Fibroblast of lung (primary cell): Measurements from ENCODE around the gene NRGN. TPM values are rescaled to one million over a fixed set of nuclear protein-coding genes. Genes with fewer than 3 reads are reported as not detected.

ENCODE experiments used
- DNase-seq, 2 donors: peaks; one replicate each; pipeline versions ENCODE4 v3.0.0 to v3.0.0-alpha.2; 2010; ENCODE audit warnings: low read depth in 2 of 2
- H2AFZ ChIP-seq: 2 replicates; pipeline ENCODE4 v1.5.1; 2012; ENCODE audit warnings: low read length, control low read depth, inconsistent platforms
- H3K27ac ChIP-seq: 2 replicates; pipeline ENCODE4 v1.5.1; 2011; ENCODE audit warnings: low read length, control low read depth; ENCODE audit not compliant: insufficient read depth
- H3K27me3 ChIP-seq: 2 replicates; pipeline ENCODE4 v1.5.1; 2011; ENCODE audit warnings: mild to moderate bottlenecking, low read length; ENCODE audit not compliant: control insufficient read depth, insufficient read depth
- H3K36me3 ChIP-seq: 2 replicates; pipeline ENCODE4 v1.5.1; 2011; ENCODE audit warnings: low read length; ENCODE audit not compliant: control insufficient read depth, insufficient read depth
- H3K4me1 ChIP-seq: 2 replicates; pipeline ENCODE4 v1.5.1; 2011; ENCODE audit warnings: low read length; ENCODE audit not compliant: control insufficient read depth, insufficient read depth; ENCODE audit errors: extremely low read depth
- H3K4me2 ChIP-seq: 2 replicates; pipeline ENCODE4 v1.5.1; 2011; ENCODE audit warnings: low read length, control low read depth; ENCODE audit not compliant: insufficient read depth; ENCODE audit errors: extremely low read depth
- H3K4me3 ChIP-seq, 4 experiments: fragments of 200-600 bp in 1 of 4; sonication (generic) in 1 of 4; replicated peaks in 1 of 4; 2 replicates each; pipeline ENCODE4 v1.5.1; 2011 to 2016; ENCODE audit warnings: low read length in 4 of 4, low read depth in 3 of 4, mild to moderate bottlenecking in 3 of 4, control low read depth in 2 of 4, inconsistent platforms in 1 of 4, mixed read lengths in 1 of 4; ENCODE audit not compliant: insufficient read depth in 1 of 4; ENCODE audit errors: control extremely low read depth in 1 of 4
- H3K79me2 ChIP-seq: 2 replicates; pipeline ENCODE4 v1.5.1; 2012; ENCODE audit warnings: mild to moderate bottlenecking, low read length, inconsistent platforms; ENCODE audit not compliant: control insufficient read depth, insufficient read depth
- H3K9ac ChIP-seq: 2 replicates; pipeline ENCODE4 v1.5.1; 2011; ENCODE audit warnings: mild to moderate bottlenecking, low read length, control low read depth; ENCODE audit not compliant: insufficient read depth
- H3K9me3 ChIP-seq: 2 replicates; pipeline ENCODE4 v1.5.1; 2012; ENCODE audit warnings: low read depth, low read length; ENCODE audit not compliant: control insufficient read depth, insufficient read depth
- H4K20me1 ChIP-seq: 2 replicates; pipeline ENCODE4 v1.5.1; 2011; ENCODE audit warnings: low read length; ENCODE audit not compliant: control insufficient read depth, insufficient read depth; ENCODE audit errors: extremely low read depth
- EZH2 ChIP-seq: IDR thresholded peaks from 2 replicates; pipeline ENCODE4 v1.5.1; 2012; ENCODE audit warnings: low read length, control low read depth, mild to moderate bottlenecking; ENCODE audit errors: missing control alignments
- polyA plus RNA-seq, 2 donors: library from polyadenylated mRNA; depleted of rRNA in 1 of 2; stranded (reverse) in 1 of 2; unstranded in 1 of 2; fragments of >200 nt; gene quantifications; 2 replicates each; pipeline ENCODE4 v1.2.1, GENCODE V29; 2011 to 2012; ENCODE audit warnings: missing spikeins in 1 of 2
- total RNA-seq: library from RNA; depleted of rRNA; stranded (reverse); fragments of >200 nt; gene quantifications from 2 replicates; pipeline ENCODE4 v1.2.1, GENCODE V29; 2014
- TF ChIP-seq, protein P1 (sequence below), 2 donors: IDR thresholded peaks in 1 of 2; conservative IDR thresholded peaks in 1 of 2; 1 replicate in 1 of 2; 2 replicates in 1 of 2; pipeline ENCODE4 v1.5.1; 2011 to 2012; ENCODE audit warnings: low read length in 2 of 2, control low read depth in 1 of 2, inconsistent platforms in 1 of 2, low read depth in 1 of 2, mild to moderate bottlenecking in 1 of 2

The NRGN gene
- total and polyA plus RNA-seq, 2 donors (not counting 1 experiment from before 2014, with no cell fraction given): 0.17 to 4.9 TPM

DNA sequence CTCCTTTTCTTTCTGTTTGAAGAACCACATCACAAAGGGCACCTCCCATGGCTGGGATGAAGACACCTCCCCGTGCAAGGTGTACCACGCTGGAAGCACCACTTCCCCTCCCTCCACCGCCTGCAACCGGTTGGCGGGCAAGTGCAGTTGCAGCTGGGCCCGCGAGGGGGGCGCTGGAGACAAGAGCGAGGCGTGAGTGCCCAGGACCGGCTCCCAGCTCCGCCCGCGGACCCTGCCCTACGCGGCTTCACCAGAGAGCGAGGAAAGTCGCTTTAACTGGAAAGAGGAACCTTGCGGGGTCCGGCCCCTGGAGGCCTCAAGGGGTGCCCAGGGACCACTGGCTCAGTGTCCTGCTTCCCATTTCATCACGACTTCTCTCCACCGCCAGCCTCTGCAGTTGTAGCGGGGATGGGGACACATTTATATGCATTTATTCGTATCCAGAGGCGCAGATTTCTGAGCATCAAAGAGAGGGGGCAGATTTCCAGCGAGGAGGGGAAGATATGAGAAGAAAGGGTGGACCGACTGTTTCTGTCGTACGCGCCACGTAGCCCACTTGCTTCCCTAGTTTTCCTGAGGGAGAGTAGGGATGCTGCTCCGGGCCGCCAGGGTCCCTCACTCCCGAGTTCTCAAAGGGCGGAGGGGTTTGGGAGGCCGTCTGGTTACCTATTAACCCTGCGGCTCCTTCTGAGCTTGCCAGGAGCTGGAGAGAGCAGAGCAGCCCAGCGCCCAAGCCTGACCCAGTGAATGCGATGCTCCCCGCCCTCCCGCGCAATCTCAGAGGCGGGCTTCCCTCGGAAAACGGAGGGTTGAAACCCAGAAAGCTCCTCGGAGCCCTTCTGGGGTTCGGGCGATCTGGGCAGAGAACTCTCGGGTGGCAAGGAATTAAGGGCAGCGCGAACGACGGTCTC, 18.9 kb downstream of the NRGN start:
- H3K9ac ChIP-seq: peak overlapping the region; percentile 16
- DNase-seq: peak; percentile 55 to 61
- no peaks in the 10 kb centered on the region for H3K36me3 ChIP-seq
- TF ChIP-seq, protein P1, sequence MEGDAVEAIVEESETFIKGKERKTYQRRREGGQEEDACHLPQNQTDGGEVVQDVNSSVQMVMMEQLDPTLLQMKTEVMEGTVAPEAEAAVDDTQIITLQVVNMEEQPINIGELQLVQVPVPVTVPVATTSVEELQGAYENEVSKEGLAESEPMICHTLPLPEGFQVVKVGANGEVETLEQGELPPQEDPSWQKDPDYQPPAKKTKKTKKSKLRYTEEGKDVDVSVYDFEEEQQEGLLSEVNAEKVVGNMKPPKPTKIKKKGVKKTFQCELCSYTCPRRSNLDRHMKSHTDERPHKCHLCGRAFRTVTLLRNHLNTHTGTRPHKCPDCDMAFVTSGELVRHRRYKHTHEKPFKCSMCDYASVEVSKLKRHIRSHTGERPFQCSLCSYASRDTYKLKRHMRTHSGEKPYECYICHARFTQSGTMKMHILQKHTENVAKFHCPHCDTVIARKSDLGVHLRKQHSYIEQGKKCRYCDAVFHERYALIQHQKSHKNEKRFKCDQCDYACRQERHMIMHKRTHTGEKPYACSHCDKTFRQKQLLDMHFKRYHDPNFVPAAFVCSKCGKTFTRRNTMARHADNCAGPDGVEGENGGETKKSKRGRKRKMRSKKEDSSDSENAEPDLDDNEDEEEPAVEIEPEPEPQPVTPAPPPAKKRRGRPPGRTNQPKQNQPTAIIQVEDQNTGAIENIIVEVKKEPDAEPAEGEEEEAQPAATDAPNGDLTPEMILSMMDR (conservative IDR thresholded peaks at IDR 0.05 in 1 of 2, IDR thresholded peaks at IDR 0.05 in 1 of 2; ENCODE audit: low read depth in 1 of 2, low read length in 2 of 2): peak; percentile 62 to 67
- no peak for TF ChIP-seq EZH2
- peaks cover 6% of the 10 kb centered on the region for H3K27me3 ChIP-seq
- H2AFZ ChIP-seq: peak overlapping the region; percentile 76
- H4K20me1 ChIP-seq: no peaks in the 10 kb centered on the region
- peak overlapping the region; percentile 49 to 56 (median 51) for H3K4me3 ChIP-seq
- peaks cover 20% of the 10 kb centered on the region for H3K4me1 ChIP-seq
- H3K79me2 ChIP-seq: no peaks in the 10 kb centered on the region
- H3K9me3 ChIP-seq: no peaks in the 10 kb centered on the region
- H3K4me2 ChIP-seq: peak overlapping the region; percentile 84
- H3K27ac ChIP-seq: peak overlapping the region; percentile 2

DNA sequence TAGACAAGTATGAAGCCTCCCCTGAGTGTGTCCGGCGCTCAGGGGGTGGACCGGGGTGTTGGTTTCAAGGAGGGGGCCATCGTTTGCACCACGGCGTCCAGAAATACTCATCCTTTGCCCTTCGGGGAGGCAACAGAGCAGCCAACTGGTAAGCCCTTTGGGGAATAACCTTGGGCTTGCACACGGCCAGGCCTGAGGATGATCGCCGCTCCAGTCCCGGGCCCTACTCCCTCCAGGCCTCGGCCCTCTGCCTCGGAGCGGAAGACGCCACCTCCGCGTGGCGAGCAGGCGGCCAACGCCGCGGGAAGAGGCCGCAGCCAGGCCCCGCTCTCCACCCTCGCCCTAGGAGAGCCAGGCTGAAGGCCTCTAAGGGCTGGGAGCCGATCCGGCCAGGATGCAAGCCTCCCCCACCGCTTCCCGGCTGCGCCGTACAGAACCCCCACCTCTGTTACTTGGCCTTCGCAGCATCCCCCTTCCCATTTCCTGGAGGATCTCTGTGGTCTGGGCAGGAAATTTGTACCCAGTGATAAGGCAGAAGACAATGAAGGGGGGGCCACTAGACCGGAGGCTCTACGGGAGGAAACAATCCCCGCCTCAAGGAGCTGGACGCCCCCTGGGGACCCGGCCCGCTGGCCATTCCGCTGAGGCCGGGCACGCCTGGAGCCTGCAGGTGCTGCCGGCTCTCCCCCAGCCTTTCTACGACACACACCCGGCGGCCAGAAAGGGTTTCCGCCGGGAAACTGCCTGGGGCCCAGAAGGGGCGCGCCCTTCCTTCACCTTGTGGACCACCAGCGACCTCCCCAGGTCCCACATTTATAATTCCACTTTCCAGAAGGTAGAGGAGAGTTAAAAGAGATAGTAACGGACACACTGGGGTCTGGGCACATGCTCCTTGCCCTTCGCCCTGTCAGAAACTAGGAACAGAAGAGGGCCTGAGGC, 19.8 kb downstream of the NRGN start:
- H3K36me3 ChIP-seq: peaks cover 2% of the 10 kb centered on the region
- peak overlapping the region; percentile 76 for H2AFZ ChIP-seq
- no peaks in the 10 kb centered on the region for H3K9me3 ChIP-seq
- peak overlapping the region; percentile 24 for H3K9ac ChIP-seq
- peaks cover 14% of the 10 kb centered on the region for H3K4me1 ChIP-seq
- H4K20me1 ChIP-seq: no peaks in the 10 kb centered on the region
- peak overlapping the region in 2 of 4 experiments; percentile 52 to 56 for H3K4me3 ChIP-seq
- TF ChIP-seq, protein P1 (conservative IDR thresholded peaks at IDR 0.05 in 1 of 2, IDR thresholded peaks at IDR 0.05 in 1 of 2; ENCODE audit: low read depth in 1 of 2, low read length in 2 of 2): no peak
- no peak for TF ChIP-seq EZH2
- peak overlapping the region; percentile 2 for H3K27ac ChIP-seq
- no peaks in the 10 kb centered on the region for H3K79me2 ChIP-seq
- no peak for DNase-seq
- H3K27me3 ChIP-seq: peaks cover 6% of the 10 kb centered on the region
- peak overlapping the region; percentile 84 for H3K4me2 ChIP-seq

DNA sequence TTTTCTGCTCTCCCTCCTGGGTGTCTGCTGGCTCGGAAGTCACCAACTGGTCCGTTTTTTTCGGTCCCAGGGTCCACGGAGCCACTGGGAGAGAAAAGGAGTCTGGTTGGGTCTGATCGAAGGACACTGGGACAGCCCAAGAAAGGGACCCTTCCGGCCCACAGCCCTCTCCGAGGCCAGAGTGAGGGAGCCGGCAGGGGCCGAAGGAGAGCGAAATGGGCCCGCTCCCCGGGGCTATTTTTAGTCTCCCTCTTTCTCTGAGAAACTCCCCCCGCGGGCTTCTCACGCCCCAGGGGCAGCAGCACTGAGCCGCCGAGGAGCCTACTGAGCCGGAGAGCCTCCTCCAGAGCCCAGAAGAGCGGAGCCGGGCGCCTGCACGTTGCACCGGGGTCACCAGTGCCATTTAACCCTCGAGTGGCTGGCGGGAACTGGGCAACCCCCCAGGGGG, 20.5 kb downstream of the NRGN start:
- no peak overlapping the region for H3K4me2 ChIP-seq
- H3K4me3 ChIP-seq: no peak overlapping the region
- H3K27me3 ChIP-seq: peaks cover 6% of the 10 kb centered on the region
- TF ChIP-seq, protein P1 (conservative IDR thresholded peaks at IDR 0.05 in 1 of 2, IDR thresholded peaks at IDR 0.05 in 1 of 2; ENCODE audit: low read depth in 1 of 2, low read length in 2 of 2): no peak
- no peak for TF ChIP-seq EZH2
- H3K36me3 ChIP-seq: peaks cover 2% of the 10 kb centered on the region
- H3K9ac ChIP-seq: peak overlapping the region; percentile 20
- peaks cover 12% of the 10 kb centered on the region for H3K4me1 ChIP-seq
- H3K79me2 ChIP-seq: no peaks in the 10 kb centered on the region
- DNase-seq: no peak
- no peaks in the 10 kb centered on the region for H4K20me1 ChIP-seq
- H2AFZ ChIP-seq: no peak overlapping the region
- no peaks in the 10 kb centered on the region for H3K9me3 ChIP-seq
- no peak overlapping the region for H3K27ac ChIP-seq
